ENCODE results near the gene ATP2B2. TPM values are rescaled to one million over a fixed set of nuclear protein-coding genes. Genes with fewer than 3 reads are reported as not detected.

The ATP2B2 gene
- total and polyA plus RNA-seq, 7 donors: 0.08 to 6.5 (median 0.77) TPM

- intact Hi-C loops (cut with DNase I): no loop called here
- 78 to 86% (median 83%) methylated on average over 15 of the region's 15 CpGs for WGBS, 3 donors
These were observed 126.2 kb downstream of the ATP2B2 start for GRCh38 chr3:10379161-10379560.

GRCh38 chr3:10378742-10379141, 126.6 kb downstream of the ATP2B2 start:
- peak overlapping the region; percentile 79 for H3K27ac ChIP-seq
- intact Hi-C loops (cut with DNase I): no loop called here
- DNase-seq: no peak
- no peak for ATAC-seq
- H3K27me3 ChIP-seq (ENCODE audit: insufficient read depth in 3 of 3, low read length in 2 of 3): no peaks in the 10 kb centered on the region
- H3K4me3 ChIP-seq: no peak overlapping the region
- H3K4me1 ChIP-seq: peaks cover 38% of the 10 kb centered on the region
- 73 to 89% (median 75%) methylated on average over 7 of the region's 7 CpGs for WGBS, 3 donors
- no peaks in the 10 kb centered on the region for H3K36me3 ChIP-seq (ENCODE audit: insufficient read depth in 1 of 2, low read depth in 1 of 2)
- H3K9me3 ChIP-seq: no peaks in the 10 kb centered on the region
- no peak for TF ChIP-seq CTCF (IDR thresholded peaks at IDR 0.05)

More at GRCh38 chr3:10379161-10379560, 126.2 kb downstream of the ATP2B2 start:
- Histone ChIP-seq H3K9me3 (no peaks in the 10 kb centered on the region), H3K36me3 (ENCODE audit: insufficient read depth in 1 of 2, low read depth in 1 of 2) (no peaks in the 10 kb centered on the region), H3K4me1 (peaks cover 36% of the 10 kb centered on the region), H3K4me3 (no peak overlapping the region), H3K27ac (peak overlapping the region; percentile 79), H3K27me3 (ENCODE audit: insufficient read depth in 3 of 3, low read length in 2 of 3) (no peaks in the 10 kb centered on the region)
- ATAC-seq: no peak
- no peak for TF ChIP-seq CTCF (IDR thresholded peaks at IDR 0.05)
- no peak for DNase-seq

GRCh38 chr3:10378246-10378645, 127.1 kb downstream of the ATP2B2 start:
- no peaks in the 10 kb centered on the region for H3K36me3 ChIP-seq (ENCODE audit: insufficient read depth in 1 of 2, low read depth in 1 of 2)
- ATAC-seq: no peak
- WGBS, 3 donors: 68 to 85% (median 76%) methylated on average over 16 of the region's 16 CpGs

GRCh38 chr3:10377148-10377725, 128.1 kb downstream of the ATP2B2 start:
- peak; percentile 38 to 82 for DNase-seq
- peak overlapping the region; percentile 79 for H3K27ac ChIP-seq
- H3K4me1 ChIP-seq: peaks cover 38% of the 10 kb centered on the region
- peak; percentile 76 to 89 (median 82) for ATAC-seq
- no peaks in the 10 kb centered on the region for H3K27me3 ChIP-seq (ENCODE audit: insufficient read depth in 3 of 3, low read length in 2 of 3)
- H3K4me3 ChIP-seq: peak overlapping the region; percentile 15
- no peaks in the 10 kb centered on the region for H3K9me3 ChIP-seq
- 23 to 28% (median 26%) methylated on average over 16 of the region's 16 CpGs for WGBS, 3 donors
- no peaks in the 10 kb centered on the region for H3K36me3 ChIP-seq (ENCODE audit: insufficient read depth in 1 of 2, low read depth in 1 of 2)
- TF ChIP-seq CTCF (IDR thresholded peaks at IDR 0.05): no peak
- intact Hi-C loops (cut with DNase I): no loop called here

More at GRCh38 chr3:10378246-10378645, 127.1 kb downstream of the ATP2B2 start:
- Histone ChIP-seq H3K9me3 (no peaks in the 10 kb centered on the region), H3K27ac (peak overlapping the region; percentile 79), H3K4me1 (peaks cover 38% of the 10 kb centered on the region), H3K4me3 (no peak overlapping the region), H3K27me3 (ENCODE audit: insufficient read depth in 3 of 3, low read length in 2 of 3) (no peaks in the 10 kb centered on the region)
- DNase-seq: no peak
- intact Hi-C loops (cut with DNase I): no loop called here
- TF ChIP-seq CTCF (IDR thresholded peaks at IDR 0.05): no peak

GRCh38 chr3:10376353-10376752, 129.0 kb downstream of the ATP2B2 start:
- Histone ChIP-seq H3K4me1 (peaks cover 36% of the 10 kb centered on the region), H3K27me3 (ENCODE audit: insufficient read depth in 3 of 3, low read length in 2 of 3) (no peaks in the 10 kb centered on the region), H3K36me3 (ENCODE audit: insufficient read depth in 1 of 2, low read depth in 1 of 2) (peaks cover 0 to 4% of the 10 kb centered on the region in 2 donors), H3K9me3 (no peaks in the 10 kb centered on the region), H3K27ac (peak overlapping the region; percentile 79), H3K4me3 (no peak overlapping the region)
- intact Hi-C loops (cut with DNase I): no loop called here
- no peak for TF ChIP-seq CTCF (IDR thresholded peaks at IDR 0.05)
- WGBS, 3 donors: 61 to 72% (median 67%) methylated on average over 6 of the region's 6 CpGs
- no peak for ATAC-seq
- no peak for DNase-seq

Data from psoas muscle (tissue), 8 donors.